Psoas muscle (tissue), 8 donors: ENCODE results near the gene PNLIPRP3. TPM values are rescaled to one million over a fixed set of nuclear protein-coding genes. Genes with fewer than 3 reads are reported as not detected.
A peak's percentile ranks its signal among the peaks of the same experiment; 100 is the strongest.

ENCODE experiments used
- ATAC-seq, 4 donors: fragments of 200-7000 bp; cut with Tn5 transposase; one replicate each; pipeline ENCODE4 v1.9.1; 2020; ENCODE audit warnings: moderate library complexity in 3 of 4, mild to moderate bottlenecking in 2 of 4
- DNase-seq, 2 donors: peaks; one replicate each; pipeline ENCODE4 v3.0.0-alpha.2; 2020
- H3K27ac ChIP-seq: fragments of 200-600 bp; one replicate; pipeline ENCODE4 v1.8.0; 2022
- H3K27me3 ChIP-seq, 3 donors: fragments of 200-600 bp in 1 of 3; one replicate each; pipeline versions ENCODE4 v1.6.1 to v1.8.0; 2013 to 2022; ENCODE audit warnings: low read length in 2 of 3, mild to moderate bottlenecking in 2 of 3, moderate library complexity in 1 of 3; ENCODE audit not compliant: insufficient read depth in 3 of 3
- H3K36me3 ChIP-seq, 2 donors: fragments of 200-600 bp in 1 of 2; one replicate each; pipeline versions ENCODE4 v1.6.1 to v1.8.0; 2013 to 2022; ENCODE audit warnings: low read depth in 1 of 2, mild to moderate bottlenecking in 1 of 2, moderate library complexity in 1 of 2; ENCODE audit not compliant: insufficient read depth in 1 of 2
- H3K4me1 ChIP-seq: fragments of 200-600 bp; one replicate; pipeline ENCODE4 v1.8.0; 2022
- H3K4me3 ChIP-seq: fragments of 200-600 bp; one replicate; pipeline ENCODE4 v1.8.0; 2022; ENCODE audit warnings: mild to moderate bottlenecking
- H3K9me3 ChIP-seq: fragments of 200-600 bp; one replicate; pipeline ENCODE4 v1.8.0; 2022
- CTCF ChIP-seq: fragments of 200-600 bp; IDR thresholded peaks from one replicate; pipeline ENCODE4 v1.8.0; 2022; ENCODE audit warnings: antibody characterized with exemption
- WGBS, 3 donors: extraction: QIAGEN DNeasy Blood & Tissue Kit; methylation state at CpG; one replicate each; pipeline versions ENCODE4 v1.1.6 to v1.1.7; 2013; 5-methylcytosine and 5-hydroxymethylcytosine counted together
- intact Hi-C, 2 donors: fragments of 100-400 bp; cut with DNase I; formaldehyde crosslinking; loops; one replicate each; pipeline versions ENCODE4 v1.11.0 to v1.14.2; 2022
- polyA plus RNA-seq, 3 donors: library from polyadenylated mRNA; stranded (reverse); fragments of 200-250 nt; gene quantifications; one replicate each; pipeline ENCODE4 v1.2.3, GENCODE V29; 2013
- total RNA-seq, 4 donors: library from RNA; stranded (reverse); fragmentation: NEBNext Ultra II Directional in 2 of 4; extraction: Animal tissue kit (Norgen Biotek cat#: 25700) in 2 of 4; gene quantifications; one replicate each; pipeline versions ENCODE4 v1.2.1 to v1.2.4, GENCODE V29; 2021 to 2023
- donor health status: healthy with polysubstance abuse.
- donor health status: DM: no; HTN: no; CAD: no; lungs with moderate emphysema.
- donor health status: Bipolar disorder and iron deficiency.
- donor health status: healthy.
- donor health status: DM: yes; HTN: yes; CAD: no.
- donor health status: DM: no; HTN: no; CAD: no.
- donor health status: DM: no; HTN: no; CAD: no.
- donor health status: DM: yes; HTN: yes; CAD: no.

The PNLIPRP3 gene
- total and polyA plus RNA-seq, 7 donors = not detected

GRCh38 chr10:116440330-116441030 lies 12.8 kb downstream of the PNLIPRP3 start:
- H3K4me1 ChIP-seq = no peaks in the 10 kb centered on the region
- no peak for DNase-seq
- no peak overlapping the region for H3K27ac ChIP-seq
- no peak for ATAC-seq
- no peak for TF ChIP-seq CTCF
- H3K9me3 ChIP-seq = no peaks in the 10 kb centered on the region
- H3K36me3 ChIP-seq = no peaks in the 10 kb centered on the region
- H3K27me3 ChIP-seq = no peaks in the 10 kb centered on the region
- no peak overlapping the region for H3K4me3 ChIP-seq
- intact Hi-C loops = no loop called here
- WGBS, 3 donors = 83 to 88% (median 87%) methylated on average over 5 of the region's 5 CpGs

GRCh38 chr10:116444527-116445142 lies 17.0 kb downstream of the PNLIPRP3 start:
- Histone ChIP-seq H3K4me3 (no peak overlapping the region), H3K4me1 (no peaks in the 10 kb centered on the region), H3K36me3 (no peaks in the 10 kb centered on the region), H3K9me3 (no peaks in the 10 kb centered on the region), H3K27ac (no peak overlapping the region), H3K27me3 (no peaks in the 10 kb centered on the region)
- TF ChIP-seq CTCF = peak; percentile 56
- DNase-seq = no peak
- WGBS, 3 donors = 40 to 47% (median 44%) methylated on average over 4 of the region's 4 CpGs
- intact Hi-C loops = no loop called here
- ATAC-seq = no peak

GRCh38 chr10:116450861-116451260 lies 23.2 kb downstream of the PNLIPRP3 start:
- ATAC-seq (no peak), DNase-seq (no peak)
- Histone ChIP-seq H3K4me1 (no peaks in the 10 kb centered on the region), H3K27ac (no peak overlapping the region), H3K9me3 (no peaks in the 10 kb centered on the region), H3K27me3 (no peaks in the 10 kb centered on the region), H3K4me3 (no peak overlapping the region), H3K36me3 (no peaks in the 10 kb centered on the region)
- no peak for TF ChIP-seq CTCF
- intact Hi-C loops = no loop called here
- 68 to 81% (median 78%) methylated on average over 2 of the region's 2 CpGs for WGBS, 3 donors

- DNase-seq (no peak), ATAC-seq (no peak)
- TF ChIP-seq CTCF = no peak
- Histone ChIP-seq H3K9me3 (no peaks in the 10 kb centered on the region), H3K36me3 (no peaks in the 10 kb centered on the region), H3K27me3 (no peaks in the 10 kb centered on the region), H3K4me1 (no peaks in the 10 kb centered on the region), H3K27ac (no peak overlapping the region), H3K4me3 (no peak overlapping the region)
- intact Hi-C loops = no loop called here
- 0 to 56% (median 1%) methylated on average over 1 of the region's 1 CpG for whole genome bisulfite sequencing, 3 donors
Observed at GRCh38 chr10:116451711-116452337, 24.2 kb downstream of the PNLIPRP3 start.
